ENCODE measurements around the gene IFNL1.
"Not testable (repeated sequence)": the region's sequence is repeated elsewhere in the genome, so short reads cannot be mapped to it uniquely, and the experiment has no call there.

Gene IFNL1

GRCh38 chr19:39308531-39309304 lies 12.5 kb downstream of the IFNL1 start:
- DNase-seq: no peak

- DNase-seq: not testable (repeated sequence)
Measured at GRCh38 chr19:39309305-39309670, 13.1 kb downstream of the IFNL1 start.

GRCh38 chr19:39310558-39311311 lies 14.5 kb downstream of the IFNL1 start:
- no peak for DNase-seq

GRCh38 chr19:39314016-39314728 lies 18.0 kb downstream of the IFNL1 start:
- DNase-seq: no peak

- DNase-seq: no peak
Measured at GRCh38 chr19:39315933-39316332, 19.7 kb downstream of the IFNL1 start.

GRCh38 chr19:39316627-39317321 lies 20.6 kb downstream of the IFNL1 start:
- DNase-seq: no peak

GRCh38 chr19:39317476-39317875 lies 21.3 kb downstream of the IFNL1 start:
- DNase-seq: no peak

GRCh38 chr19:39318071-39318470 lies 21.9 kb downstream of the IFNL1 start:
- DNase-seq: no peak

- DNase-seq: no peak
Measured at GRCh38 chr19:39318690-39319089, 22.5 kb downstream of the IFNL1 start.

GRCh38 chr19:39319098-39319891 lies 23.1 kb downstream of the IFNL1 start:
- DNase-seq: no peak

GRCh38 chr19:39319892-39320248 lies 23.7 kb downstream of the IFNL1 start:
- DNase-seq: no peak

- no peak for DNase-seq
Measured at GRCh38 chr19:39321117-39321831, 25.1 kb downstream of the IFNL1 start.

- no peak for DNase-seq
Measured at GRCh38 chr19:39321832-39322176, 25.6 kb downstream of the IFNL1 start.

- DNase-seq: no peak
Measured at GRCh38 chr19:39324242-39324842, 28.1 kb downstream of the IFNL1 start.

GRCh38 chr19:39325778-39326665 lies 29.8 kb downstream of the IFNL1 start:
- DNase-seq: peak; percentile 29

- DNase-seq: no peak
Measured at GRCh38 chr19:39327363-39328045, 31.3 kb downstream of the IFNL1 start.

- peak; percentile 87 for DNase-seq
Measured at GRCh38 chr19:39328046-39328705, 32.0 kb downstream of the IFNL1 start.

- DNase-seq: no peak
Measured at GRCh38 chr19:39329948-39330347, 33.7 kb downstream of the IFNL1 start.

GRCh38 chr19:39332293-39332692 lies 36.1 kb downstream of the IFNL1 start:
- DNase-seq: no peak

Measured in CD4-positive, alpha-beta T cell treated with Interleukin-17A for 4 hours (primary cell).